WERI-Rb-1 (cell line): ENCODE data around the gene BEGAIN.

Experiments
- DNase-seq: peaks from one replicate; pipeline ENCODE4 v3.0.0-alpha.2; 2020
- H3K27ac ChIP-seq: fragments of 250-450 bp; sonication (Bioruptor Pico); 2 replicates; pipeline ENCODE4 v1.5.1; 2020; ENCODE audit warnings: mild to moderate bottlenecking, moderate library complexity
- H3K27me3 ChIP-seq: fragments of 250-450 bp; sonication (Bioruptor Pico); 2 replicates; pipeline ENCODE4 v1.5.1; 2021; ENCODE audit warnings: mild to moderate bottlenecking, low read depth, moderate library complexity; ENCODE audit not compliant: insufficient read depth, severe bottlenecking
- H3K36me3 ChIP-seq: fragments of 250-450 bp; sonication (Bioruptor Pico); 2 replicates; pipeline ENCODE4 v1.5.1; 2020; ENCODE audit warnings: mild to moderate bottlenecking, moderate library complexity
- H3K4me3 ChIP-seq: 2 replicates; pipeline ENCODE4 v1.5.1; 2011; ENCODE audit warnings: low read depth, mild to moderate bottlenecking, control low read depth, low read length
- H3K9me3 ChIP-seq: fragments of 250-450 bp; sonication (Bioruptor Pico); 2 replicates; pipeline ENCODE4 v1.5.1; 2021; ENCODE audit warnings: mild to moderate bottlenecking, moderate library complexity; ENCODE audit not compliant: severe bottlenecking
- CTCF ChIP-seq: IDR thresholded peaks from 2 replicates; pipeline ENCODE4 v1.5.1; 2011; ENCODE audit warnings: low read depth, mild to moderate bottlenecking, control low read depth, inconsistent platforms, low read length

BEGAIN gene

GRCh38 chr14:100621806-100622205, 34.6 kb upstream of the BEGAIN start:
- H3K27me3 ChIP-seq: no peaks in the 10 kb centered on the region
- TF ChIP-seq CTCF: no peak
- no peaks in the 10 kb centered on the region for H3K36me3 ChIP-seq
- no peak overlapping the region for H3K27ac ChIP-seq
- no peak overlapping the region for H3K4me3 ChIP-seq
- no peak for DNase-seq
- H3K9me3 ChIP-seq: no peaks in the 10 kb centered on the region

DNA sequence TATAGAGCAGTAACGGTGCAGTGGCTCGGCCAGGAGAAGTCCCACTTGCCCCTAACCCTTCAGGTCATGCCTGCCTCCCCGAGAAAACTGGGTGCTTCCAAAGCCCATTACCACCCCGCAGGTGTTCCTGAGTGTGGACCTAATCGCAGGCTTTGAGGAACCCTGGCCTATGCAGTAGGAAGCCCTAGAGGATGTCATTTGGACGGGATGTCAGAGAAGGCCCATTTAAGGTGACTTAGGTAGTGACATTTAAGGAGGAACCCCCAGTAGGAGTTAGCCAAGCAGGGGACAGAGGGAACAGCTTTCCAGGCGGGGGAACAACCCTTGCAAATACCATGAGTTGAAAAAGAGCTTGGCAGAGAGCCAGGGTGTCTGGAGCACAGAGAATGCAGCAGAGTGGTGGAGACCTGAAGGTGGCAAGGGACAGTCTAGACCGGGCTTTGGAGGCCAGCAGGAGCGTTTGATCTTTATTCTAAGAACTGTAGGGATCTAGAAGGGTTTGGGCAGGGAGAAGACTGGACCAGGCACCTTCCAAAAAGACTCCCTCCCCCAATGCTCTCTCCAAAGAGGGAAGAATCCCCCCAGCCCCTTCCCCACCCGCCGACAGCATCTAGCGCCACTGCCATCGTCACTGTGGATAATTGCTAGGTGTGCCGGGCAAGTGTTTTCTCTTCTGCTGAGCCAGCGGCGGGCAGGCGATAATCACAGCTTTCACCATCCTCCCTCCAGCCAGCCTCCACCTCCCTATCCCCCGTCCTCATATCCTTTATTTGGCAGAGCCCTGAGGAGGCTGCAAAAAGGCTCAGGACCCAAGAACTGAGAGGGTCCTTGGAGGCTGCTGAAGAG, 33.3 kb upstream of the BEGAIN start:
- TF ChIP-seq CTCF: no peak
- H3K27ac ChIP-seq: no peak overlapping the region

DNA sequence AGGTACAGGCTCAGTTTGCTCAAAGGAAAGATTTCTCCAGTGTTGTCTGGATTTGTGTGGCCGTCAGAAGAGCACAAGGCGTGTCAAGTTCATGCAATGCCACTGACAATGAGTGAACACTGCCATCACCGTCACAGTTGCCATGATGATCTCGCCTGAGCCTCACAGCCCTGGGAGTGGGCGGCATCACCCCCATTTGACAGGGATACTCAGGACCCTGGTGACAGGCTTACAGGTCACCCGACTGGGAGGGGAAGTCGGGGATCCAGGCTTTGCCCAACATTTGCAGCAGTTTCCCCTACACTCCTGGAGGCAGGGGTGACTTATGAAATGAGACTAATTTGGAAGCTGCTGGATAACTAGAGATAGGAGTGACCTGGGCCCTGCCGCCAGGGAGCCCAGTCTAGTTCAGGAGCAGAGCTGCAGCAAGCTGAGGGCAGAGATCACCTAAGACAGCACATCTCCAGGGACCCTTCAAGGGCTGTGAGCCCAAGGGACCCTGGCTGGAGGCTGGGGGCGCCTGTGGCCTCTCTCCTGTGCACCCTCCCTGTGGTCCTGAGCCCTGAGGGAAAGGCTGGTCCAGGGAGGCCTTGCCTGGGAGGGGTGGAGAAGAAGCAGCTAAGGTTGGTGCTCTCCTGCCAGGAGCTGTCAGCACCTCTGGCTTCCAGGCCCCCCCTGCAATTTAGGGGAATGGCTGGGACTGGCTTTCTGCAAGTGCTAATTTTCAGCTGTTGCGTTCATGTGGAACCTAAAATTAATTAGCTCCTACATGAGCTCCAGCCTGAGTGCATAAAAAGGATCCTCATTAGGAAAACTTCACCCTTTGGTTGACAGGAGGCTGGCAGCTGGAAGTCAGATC, 32.4 kb upstream of the BEGAIN start:
- Histone ChIP-seq H3K4me3 (no peak overlapping the region), H3K27me3 (no peaks in the 10 kb centered on the region), H3K36me3 (no peaks in the 10 kb centered on the region), H3K27ac (no peak overlapping the region), H3K9me3 (no peaks in the 10 kb centered on the region)
- DNase-seq: no peak
- no peak for TF ChIP-seq CTCF

More for the DNA sequence above, 33.3 kb upstream of the BEGAIN start:
- no peaks in the 10 kb centered on the region for H3K36me3 ChIP-seq
- H3K4me3 ChIP-seq: no peak overlapping the region
- DNase-seq: no peak
- no peaks in the 10 kb centered on the region for H3K9me3 ChIP-seq
- no peaks in the 10 kb centered on the region for H3K27me3 ChIP-seq

DNA sequence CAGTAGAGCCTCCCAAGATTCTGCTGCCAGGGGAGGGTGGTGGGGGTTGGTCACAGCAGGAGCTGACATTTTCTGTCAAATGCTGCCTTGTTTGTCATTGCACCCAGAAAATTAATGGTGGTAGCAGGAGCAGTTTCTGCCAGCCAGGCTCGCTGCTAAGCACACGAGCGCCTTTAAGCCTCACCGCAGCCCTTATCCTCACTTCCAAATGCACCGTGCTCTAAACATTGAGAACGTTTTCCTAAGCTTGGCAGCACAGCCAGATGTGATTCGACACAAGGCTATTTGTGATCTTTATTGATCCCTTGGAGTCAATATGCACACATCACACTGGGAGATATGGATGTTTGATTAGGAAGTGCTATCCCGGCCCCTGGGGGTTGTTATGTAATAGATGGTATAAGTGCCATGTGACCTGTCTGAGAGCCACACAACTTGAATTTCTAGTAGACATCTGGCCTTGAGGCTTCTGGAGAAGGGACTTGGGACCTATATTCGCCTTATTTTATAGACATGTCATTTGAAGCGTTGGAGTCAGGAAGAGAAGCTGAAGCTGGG, 31.6 kb upstream of the BEGAIN start:
- Histone ChIP-seq H3K27me3 (no peaks in the 10 kb centered on the region), H3K36me3 (no peaks in the 10 kb centered on the region), H3K4me3 (no peak overlapping the region), H3K27ac (no peak overlapping the region), H3K9me3 (no peaks in the 10 kb centered on the region)
- no peak for DNase-seq
- no peak for TF ChIP-seq CTCF

- no peak overlapping the region for H3K27ac ChIP-seq
- no peaks in the 10 kb centered on the region for H3K9me3 ChIP-seq
- no peaks in the 10 kb centered on the region for H3K36me3 ChIP-seq
- no peak for DNase-seq
- H3K4me3 ChIP-seq: no peak overlapping the region
- H3K27me3 ChIP-seq: no peaks in the 10 kb centered on the region
- no peak for TF ChIP-seq CTCF
Observed at GRCh38 chr14:100618318-100618693, 31.1 kb upstream of the BEGAIN start.
